NCI-H146 treated with DMSO at 0.1 percent for 48 hours (cell line): ENCODE data around the gene MTA2.

ENCODE experiments used
- DNase-seq: peaks from one replicate; lab custom pipeline; 2025; ENCODE audit not compliant: unreplicated experiment; lab: John Stamatoyannopoulos, UW

Gene MTA2

GRCh38 chr11:62612366-62613290 lies 11.0 kb upstream of the MTA2 start, which contains the start of the genes EML3 and ROM1:
Gene EML3 (minus strand): TSS chr11:62612775. CDS start chr11:62612457, 318 bp downstream.
Gene ROM1 (plus strand): TSS chr11:62613257. CDS start chr11:62613282, 25 bp downstream.
- peak; percentile 70 for DNase-seq

DNA sequence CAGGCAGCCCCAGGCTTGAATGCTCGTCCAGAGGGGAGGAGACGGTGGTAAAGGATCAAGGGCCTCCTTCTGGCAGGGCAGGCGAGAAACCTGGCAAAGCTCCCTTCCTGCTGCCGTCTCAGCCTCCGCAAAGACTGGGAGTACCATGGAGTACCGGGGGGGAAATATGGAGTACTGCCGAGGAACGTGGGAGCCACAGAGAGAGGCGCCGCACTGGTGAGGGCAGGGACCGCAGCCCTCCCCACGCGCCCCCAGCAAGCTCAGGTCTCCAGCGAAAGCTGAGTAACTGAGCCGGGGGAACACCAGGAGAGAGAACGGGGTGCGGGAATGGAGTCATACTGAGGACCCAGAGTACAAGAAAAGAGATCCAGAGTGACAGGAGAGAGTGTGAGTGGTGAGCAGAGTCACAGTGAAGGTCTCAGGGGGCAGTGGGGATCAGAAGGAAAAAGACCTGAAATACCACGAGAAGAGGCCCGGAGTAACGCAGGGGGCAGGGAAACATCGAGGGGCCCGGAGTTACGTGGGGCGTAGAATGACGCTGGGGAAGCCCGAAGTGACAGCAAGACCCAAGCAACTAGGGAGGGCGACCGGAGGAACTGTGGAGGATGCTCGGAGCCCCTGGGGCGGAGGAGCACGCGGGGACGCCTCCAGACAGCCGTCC lies 10.2 kb upstream of the MTA2 start:
- peak; percentile 16 for DNase-seq

- DNase-seq, result no peak
Measured at GRCh38 chr11:62610814-62611704, 9.4 kb upstream of the MTA2 start.

GRCh38 chr11:62610403-62610802 lies 8.7 kb upstream of the MTA2 start:
- no peak for DNase-seq

DNA sequence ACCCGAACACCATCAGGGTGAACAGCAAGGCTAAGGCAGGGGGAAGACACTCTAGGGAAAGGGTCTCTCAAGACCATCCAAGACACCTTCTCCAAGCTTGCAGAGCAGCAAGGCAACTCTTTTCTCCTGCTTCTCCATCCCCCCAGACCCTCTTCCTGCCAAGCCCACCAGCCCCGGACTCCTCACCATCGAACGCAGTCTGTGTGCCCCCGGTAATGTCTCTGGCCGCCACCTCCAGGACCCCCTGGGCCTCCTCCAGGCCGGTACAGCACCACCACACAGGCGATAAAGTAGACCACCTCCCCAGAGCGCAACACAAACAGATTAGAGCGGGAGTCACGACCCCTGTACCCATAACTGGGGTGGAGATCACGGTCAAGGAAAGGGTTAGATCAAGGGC lies 7.1 kb upstream of the MTA2 start:
- no peak for DNase-seq

DNA sequence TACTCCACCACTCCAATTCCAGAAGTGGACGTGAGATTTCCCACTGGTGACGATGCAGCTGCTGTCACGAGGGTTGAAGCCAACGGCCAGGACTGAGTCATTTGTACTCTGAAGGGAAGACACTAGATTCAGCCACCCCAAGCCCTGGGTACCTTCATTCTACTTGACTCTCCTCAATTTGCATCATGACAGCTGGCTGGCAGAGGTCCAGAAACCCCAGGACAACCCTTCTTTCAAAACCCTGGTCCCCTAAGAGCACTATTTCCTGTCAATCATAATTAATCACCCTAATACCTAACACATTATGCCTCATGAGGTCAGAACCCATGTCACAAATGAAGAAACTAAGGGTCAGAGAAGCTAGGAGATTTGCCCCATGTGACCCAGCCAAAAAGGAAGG lies 6.0 kb upstream of the MTA2 start:
- DNase-seq, result no peak

GRCh38 chr11:62605902-62606301 lies 4.2 kb upstream of the MTA2 start:
- DNase-seq, result no peak

- no peak for DNase-seq
Measured at GRCh38 chr11:62605467-62605866, 3.8 kb upstream of the MTA2 start.

- DNase-seq, result no peak
Measured at GRCh38 chr11:62604460-62605120, 2.9 kb upstream of the MTA2 start.

DNA sequence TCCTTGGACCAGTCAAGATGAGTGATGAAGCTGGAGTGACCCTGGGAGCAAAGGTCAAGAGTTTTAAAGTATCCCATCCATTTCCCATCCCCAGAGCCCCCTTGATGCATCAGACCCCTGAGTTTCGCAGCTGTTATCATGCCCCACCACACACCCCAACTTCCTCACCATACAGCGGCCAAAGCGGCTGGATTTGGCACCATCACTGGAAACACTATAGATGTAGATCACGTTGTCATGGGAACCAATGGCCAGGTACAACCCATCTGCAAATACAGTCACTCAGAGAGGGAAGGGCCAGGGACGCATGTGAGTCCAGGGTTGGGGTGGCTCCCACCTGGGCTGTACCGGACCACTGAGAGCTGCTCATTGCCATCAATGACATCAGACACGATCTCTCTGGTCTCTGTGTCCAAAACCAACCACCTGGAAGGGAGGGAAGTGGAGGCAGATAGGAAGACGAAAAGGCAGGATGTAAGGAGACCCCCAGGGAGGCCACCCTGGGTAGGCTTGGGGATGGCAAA lies 2.2 kb upstream of the MTA2 start:
- no peak for DNase-seq

GRCh38 chr11:62603072-62603408 lies 1.4 kb upstream of the MTA2 start:
- no peak for DNase-seq

- peak; percentile 69 for DNase-seq
Measured at GRCh38 chr11:62602141-62603071, 741 bp upstream of the MTA2 start.

GRCh38 chr11:62601122-62601371 lies 618 bp downstream of the MTA2 start:
- peak; percentile 7 for DNase-seq

DNA sequence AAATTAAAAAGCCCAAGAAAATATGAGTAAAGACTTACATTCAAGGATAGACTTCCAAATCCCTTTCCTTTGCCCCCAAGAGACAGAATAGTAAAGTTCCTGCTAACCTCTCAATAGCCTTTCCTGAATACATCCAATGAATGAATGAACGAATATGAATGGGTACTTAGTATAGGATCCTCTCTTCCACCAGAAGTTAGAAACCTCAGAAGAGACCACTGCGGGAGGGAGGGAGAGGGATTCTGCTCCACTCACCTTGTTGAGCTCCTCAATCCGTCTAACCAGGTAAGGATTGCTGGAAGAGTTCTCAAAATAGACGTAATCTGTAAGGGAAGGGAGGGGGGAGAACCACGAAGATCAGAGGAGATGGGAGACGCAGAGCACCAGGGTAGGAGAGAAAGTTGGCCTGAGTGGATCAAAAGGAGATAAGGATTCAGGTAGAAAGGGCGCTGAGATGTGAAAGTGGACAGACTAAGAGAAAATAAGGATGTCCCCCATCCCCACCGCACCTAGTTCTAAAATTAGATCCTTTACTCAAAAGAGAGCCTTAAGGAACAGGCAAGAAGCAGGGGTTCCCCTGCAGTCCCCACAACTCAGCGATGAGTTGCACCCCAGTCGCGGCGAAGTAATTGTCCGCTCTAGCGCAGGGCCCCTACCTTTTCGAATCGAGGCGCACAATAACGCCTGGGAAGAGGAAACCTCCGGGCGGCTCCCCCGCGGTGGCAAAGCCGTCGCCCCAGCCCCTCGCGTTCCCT lies 1.1 kb downstream of the MTA2 start:
- no peak for DNase-seq

DNA sequence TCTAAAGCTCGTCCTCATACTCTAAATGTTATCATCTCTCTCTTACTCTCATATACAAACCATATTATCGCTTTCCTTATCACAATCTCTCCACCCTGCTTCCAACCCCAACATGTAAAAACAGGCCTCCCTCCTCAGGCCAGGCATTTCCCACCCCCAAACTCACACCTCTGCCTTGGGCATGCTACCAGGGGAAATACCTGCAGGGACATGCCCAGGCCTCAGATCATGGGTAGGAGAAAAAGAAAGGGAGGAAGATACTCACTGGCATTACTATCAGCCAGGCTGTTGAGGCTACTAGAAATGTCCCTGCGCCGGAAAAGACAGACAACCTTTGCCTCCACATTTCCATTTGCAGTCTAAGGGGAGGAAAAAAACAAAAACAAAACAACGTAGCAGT lies 1.8 kb downstream of the MTA2 start:
- DNase-seq, result no peak

GRCh38 chr11:62599069-62599696 lies 2.5 kb downstream of the MTA2 start:
- no peak for DNase-seq

DNA sequence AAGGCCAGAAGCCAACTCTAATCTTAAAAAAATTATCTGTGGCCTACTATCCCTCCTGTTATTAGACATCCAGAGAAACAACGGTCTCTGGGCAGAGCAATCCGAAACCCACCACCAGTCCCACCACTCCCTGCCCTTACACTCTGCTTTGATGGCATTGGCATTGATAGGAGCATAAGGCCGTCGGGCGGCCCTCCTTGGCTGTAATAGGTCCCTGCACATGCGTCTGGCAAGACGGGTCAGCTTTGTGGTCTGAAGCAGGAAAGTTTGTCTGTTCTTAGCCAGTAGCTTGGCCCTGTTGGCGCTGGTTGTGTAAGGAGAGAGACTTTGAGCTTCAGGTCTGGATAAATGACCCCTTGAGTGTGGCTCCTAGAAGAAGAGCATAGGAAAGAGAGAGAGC lies 6.5 kb downstream of the MTA2 start:
- DNase-seq, result no peak

GRCh38 chr11:62593434-62594044 lies 8.1 kb downstream of the MTA2 start:
- no peak for DNase-seq
